Measurements from ENCODE around the gene LUZP4. TPM values are rescaled to one million over a fixed set of nuclear protein-coding genes. Genes with fewer than 3 reads are reported as not detected.

Gene LUZP4
- total and polyA plus RNA-seq, 2 of the 13 experiments (the other 11 are each of a cell fraction or from before 2014, with no cell fraction given), result not detected

DNA sequence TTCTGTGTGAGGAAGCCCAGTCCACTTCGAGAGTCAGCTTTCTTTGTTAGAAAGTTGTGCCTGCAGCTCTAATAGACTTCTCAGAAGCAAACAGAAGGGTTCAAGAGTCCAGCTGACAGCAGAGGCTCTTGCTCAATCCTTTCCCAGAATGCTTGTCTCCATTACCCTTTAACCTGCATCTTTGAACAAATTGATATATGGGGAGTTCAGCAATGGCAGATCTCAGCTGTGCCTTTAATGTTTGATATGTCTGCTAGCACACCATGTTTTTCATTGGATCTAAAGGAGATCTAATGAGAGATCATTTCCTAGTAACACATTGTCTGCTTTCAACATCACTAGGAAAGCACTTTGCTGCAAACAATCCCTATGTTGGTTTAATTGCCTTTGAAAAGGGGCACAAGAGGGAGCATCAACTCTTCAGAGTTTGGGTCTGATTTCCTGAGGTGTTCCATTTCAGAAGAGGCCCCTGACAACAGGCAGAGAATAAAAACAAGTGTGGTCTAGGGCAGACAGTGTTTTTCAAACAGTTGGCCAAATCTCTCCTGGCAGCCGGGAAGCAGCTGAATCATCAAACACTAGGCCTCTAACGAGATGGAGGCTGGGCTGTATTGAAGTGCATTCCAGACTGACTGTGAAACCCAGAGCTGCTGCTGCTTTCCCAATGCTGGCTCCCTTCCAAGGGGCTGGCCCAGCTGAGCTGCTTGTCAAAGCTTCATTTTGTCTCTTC is 55.5 kb downstream of the LUZP4 start (continued):
- TF ChIP-seq, protein P1, sequence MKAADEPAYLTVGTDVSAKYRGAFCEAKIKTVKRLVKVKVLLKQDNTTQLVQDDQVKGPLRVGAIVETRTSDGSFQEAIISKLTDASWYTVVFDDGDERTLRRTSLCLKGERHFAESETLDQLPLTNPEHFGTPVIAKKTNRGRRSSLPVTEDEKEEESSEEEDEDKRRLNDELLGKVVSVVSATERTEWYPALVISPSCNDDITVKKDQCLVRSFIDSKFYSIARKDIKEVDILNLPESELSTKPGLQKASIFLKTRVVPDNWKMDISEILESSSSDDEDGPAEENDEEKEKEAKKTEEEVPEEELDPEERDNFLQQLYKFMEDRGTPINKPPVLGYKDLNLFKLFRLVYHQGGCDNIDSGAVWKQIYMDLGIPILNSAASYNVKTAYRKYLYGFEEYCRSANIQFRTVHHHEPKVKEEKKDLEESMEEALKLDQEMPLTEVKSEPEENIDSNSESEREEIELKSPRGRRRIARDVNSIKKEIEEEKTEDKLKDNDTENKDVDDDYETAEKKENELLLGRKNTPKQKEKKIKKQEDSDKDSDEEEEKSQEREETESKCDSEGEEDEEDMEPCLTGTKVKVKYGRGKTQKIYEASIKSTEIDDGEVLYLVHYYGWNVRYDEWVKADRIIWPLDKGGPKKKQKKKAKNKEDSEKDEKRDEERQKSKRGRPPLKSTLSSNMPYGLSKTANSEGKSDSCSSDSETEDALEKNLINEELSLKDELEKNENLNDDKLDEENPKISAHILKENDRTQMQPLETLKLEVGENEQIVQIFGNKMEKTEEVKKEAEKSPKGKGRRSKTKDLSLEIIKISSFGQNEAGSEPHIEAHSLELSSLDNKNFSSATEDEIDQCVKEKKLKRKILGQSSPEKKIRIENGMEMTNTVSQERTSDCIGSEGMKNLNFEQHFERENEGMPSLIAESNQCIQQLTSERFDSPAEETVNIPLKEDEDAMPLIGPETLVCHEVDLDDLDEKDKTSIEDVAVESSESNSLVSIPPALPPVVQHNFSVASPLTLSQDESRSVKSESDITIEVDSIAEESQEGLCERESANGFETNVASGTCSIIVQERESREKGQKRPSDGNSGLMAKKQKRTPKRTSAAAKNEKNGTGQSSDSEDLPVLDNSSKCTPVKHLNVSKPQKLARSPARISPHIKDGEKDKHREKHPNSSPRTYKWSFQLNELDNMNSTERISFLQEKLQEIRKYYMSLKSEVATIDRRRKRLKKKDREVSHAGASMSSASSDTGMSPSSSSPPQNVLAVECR (CRISPR knock-in tag; IDR thresholded peaks at IDR 0.05; ENCODE audit: borderline replicate concordance), result peak; percentile 34; the same call in 1 of the 2 replicates
- TF ChIP-seq ZFX (CRISPR knock-in tag; IDR thresholded peaks at IDR 0.05; ENCODE audit: low read depth), result peak; percentile 56
- no peak for TF ChIP-seq KLF11 (CRISPR knock-in tag; IDR thresholded peaks at IDR 0.05)
- no peak for TF ChIP-seq NCOA5 (CRISPR knock-in tag; IDR thresholded peaks at IDR 0.05)
- no peak for TF ChIP-seq GABPA (IDR thresholded peaks at IDR 0.05; ENCODE audit: low read depth, low read length)
- TF ChIP-seq GABPA (CRISPR knock-in tag; IDR thresholded peaks at IDR 0.05; ENCODE audit: low read depth), result 0 out of 2 replicates have a peak, but pooled peaks have one; percentile 15
- TF ChIP-seq, protein P2, sequence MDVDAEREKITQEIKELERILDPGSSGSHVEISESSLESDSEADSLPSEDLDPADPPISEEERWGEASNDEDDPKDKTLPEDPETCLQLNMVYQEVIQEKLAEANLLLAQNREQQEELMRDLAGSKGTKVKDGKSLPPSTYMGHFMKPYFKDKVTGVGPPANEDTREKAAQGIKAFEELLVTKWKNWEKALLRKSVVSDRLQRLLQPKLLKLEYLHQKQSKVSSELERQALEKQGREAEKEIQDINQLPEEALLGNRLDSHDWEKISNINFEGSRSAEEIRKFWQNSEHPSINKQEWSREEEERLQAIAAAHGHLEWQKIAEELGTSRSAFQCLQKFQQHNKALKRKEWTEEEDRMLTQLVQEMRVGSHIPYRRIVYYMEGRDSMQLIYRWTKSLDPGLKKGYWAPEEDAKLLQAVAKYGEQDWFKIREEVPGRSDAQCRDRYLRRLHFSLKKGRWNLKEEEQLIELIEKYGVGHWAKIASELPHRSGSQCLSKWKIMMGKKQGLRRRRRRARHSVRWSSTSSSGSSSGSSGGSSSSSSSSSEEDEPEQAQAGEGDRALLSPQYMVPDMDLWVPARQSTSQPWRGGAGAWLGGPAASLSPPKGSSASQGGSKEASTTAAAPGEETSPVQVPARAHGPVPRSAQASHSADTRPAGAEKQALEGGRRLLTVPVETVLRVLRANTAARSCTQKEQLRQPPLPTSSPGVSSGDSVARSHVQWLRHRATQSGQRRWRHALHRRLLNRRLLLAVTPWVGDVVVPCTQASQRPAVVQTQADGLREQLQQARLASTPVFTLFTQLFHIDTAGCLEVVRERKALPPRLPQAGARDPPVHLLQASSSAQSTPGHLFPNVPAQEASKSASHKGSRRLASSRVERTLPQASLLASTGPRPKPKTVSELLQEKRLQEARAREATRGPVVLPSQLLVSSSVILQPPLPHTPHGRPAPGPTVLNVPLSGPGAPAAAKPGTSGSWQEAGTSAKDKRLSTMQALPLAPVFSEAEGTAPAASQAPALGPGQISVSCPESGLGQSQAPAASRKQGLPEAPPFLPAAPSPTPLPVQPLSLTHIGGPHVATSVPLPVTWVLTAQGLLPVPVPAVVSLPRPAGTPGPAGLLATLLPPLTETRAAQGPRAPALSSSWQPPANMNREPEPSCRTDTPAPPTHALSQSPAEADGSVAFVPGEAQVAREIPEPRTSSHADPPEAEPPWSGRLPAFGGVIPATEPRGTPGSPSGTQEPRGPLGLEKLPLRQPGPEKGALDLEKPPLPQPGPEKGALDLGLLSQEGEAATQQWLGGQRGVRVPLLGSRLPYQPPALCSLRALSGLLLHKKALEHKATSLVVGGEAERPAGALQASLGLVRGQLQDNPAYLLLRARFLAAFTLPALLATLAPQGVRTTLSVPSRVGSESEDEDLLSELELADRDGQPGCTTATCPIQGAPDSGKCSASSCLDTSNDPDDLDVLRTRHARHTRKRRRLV (CRISPR knock-in tag; IDR thresholded peaks at IDR 0.05), result 0 out of 2 replicates have a peak, but pooled peaks have one; percentile 43
- peak; percentile 78 for TF ChIP-seq MED1 (CRISPR knock-in tag; IDR thresholded peaks at IDR 0.05)
- TF ChIP-seq SOX5 (CRISPR knock-in tag; IDR thresholded peaks at IDR 0.05; ENCODE audit: borderline replicate concordance), result peak; percentile 72; the same call in 1 of the 2 replicates
- no peak for TF ChIP-seq SRF (IDR thresholded peaks at IDR 0.05; ENCODE audit: low read depth, low read length)
- peak; percentile 85; the same call in 1 of the 2 replicates for TF ChIP-seq CHD4 (IDR thresholded peaks at IDR 0.05; ENCODE audit: borderline replicate concordance, low read length)
- TF ChIP-seq, protein P3, sequence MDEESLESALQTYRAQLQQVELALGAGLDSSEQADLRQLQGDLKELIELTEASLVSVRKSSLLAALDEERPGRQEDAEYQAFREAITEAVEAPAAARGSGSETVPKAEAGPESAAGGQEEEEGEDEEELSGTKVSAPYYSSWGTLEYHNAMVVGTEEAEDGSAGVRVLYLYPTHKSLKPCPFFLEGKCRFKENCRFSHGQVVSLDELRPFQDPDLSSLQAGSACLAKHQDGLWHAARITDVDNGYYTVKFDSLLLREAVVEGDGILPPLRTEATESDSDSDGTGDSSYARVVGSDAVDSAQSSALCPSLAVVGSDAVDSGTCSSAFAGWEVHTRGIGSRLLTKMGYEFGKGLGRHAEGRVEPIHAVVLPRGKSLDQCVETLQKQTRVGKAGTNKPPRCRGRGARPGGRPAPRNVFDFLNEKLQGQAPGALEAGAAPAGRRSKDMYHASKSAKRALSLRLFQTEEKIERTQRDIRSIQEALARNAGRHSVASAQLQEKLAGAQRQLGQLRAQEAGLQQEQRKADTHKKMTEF (CRISPR knock-in tag; IDR thresholded peaks at IDR 0.05), result 0 out of 2 replicates have a peak, but pooled peaks have one; percentile 32
- peak; percentile 30; the same call in 1 of the 2 replicates for TF ChIP-seq POLR2G (IDR thresholded peaks at IDR 0.05; ENCODE audit: low read depth, low read length)
- TF ChIP-seq ESRRA (CRISPR knock-in tag; IDR thresholded peaks at IDR 0.05; ENCODE audit: low read depth), result 0 out of 2 replicates have a peak, but pooled peaks have one; percentile 25
- TF ChIP-seq SYNCRIP (IDR thresholded peaks at IDR 0.05; ENCODE audit: insufficient read depth, low read depth, low read length), result no peak
- peak; percentile 66; the same call in 1 of the 2 replicates for TF ChIP-seq ISL2 (CRISPR knock-in tag; IDR thresholded peaks at IDR 0.05)
- TF ChIP-seq SNAI1 (CRISPR knock-in tag; IDR thresholded peaks at IDR 0.05; ENCODE audit: borderline replicate concordance), result no peak
- no peak for TF ChIP-seq ZBTB8A (CRISPR knock-in tag; IDR thresholded peaks at IDR 0.05; ENCODE audit: borderline replicate concordance, low read depth)
- peak; percentile 28; the same call in 1 of the 2 replicates for TF ChIP-seq MIER3 (CRISPR knock-in tag; IDR thresholded peaks at IDR 0.05; ENCODE audit: borderline replicate concordance)
